NCI-H1105 (cell line): ENCODE measurements around the gene NONO.
"Not testable (repeated sequence)": the region's sequence is repeated elsewhere in the genome, so short reads cannot be mapped to it uniquely, and the experiment has no call there.

Experiments
- DNase-seq: peaks from one replicate; lab custom pipeline; 2025; lab: John Stamatoyannopoulos, UW

The NONO gene

GRCh38 chrX:71285929-71286328, 2.5 kb downstream of the NONO start:
- DNase-seq: no peak

DNA sequence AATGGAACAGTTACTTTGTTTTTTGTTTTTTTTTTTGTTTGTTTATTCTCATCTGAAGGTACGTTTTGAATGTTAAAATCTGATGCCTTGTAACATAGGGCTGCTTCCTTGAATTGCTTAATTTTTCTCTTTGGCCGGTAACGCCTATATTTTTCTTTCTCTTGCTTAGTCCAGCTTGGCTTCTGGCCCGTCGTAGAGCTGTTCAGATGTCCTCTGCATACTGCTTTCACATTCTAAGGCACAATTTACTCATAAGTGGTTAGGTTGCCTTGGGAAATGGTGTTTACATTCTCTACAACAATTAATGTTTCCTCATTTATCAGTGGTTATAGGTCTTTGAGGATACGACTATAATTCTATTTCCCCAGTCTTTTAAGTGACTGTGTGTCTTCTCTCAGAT, 7.9 kb downstream of the NONO start:
- DNase-seq: no peak

DNA sequence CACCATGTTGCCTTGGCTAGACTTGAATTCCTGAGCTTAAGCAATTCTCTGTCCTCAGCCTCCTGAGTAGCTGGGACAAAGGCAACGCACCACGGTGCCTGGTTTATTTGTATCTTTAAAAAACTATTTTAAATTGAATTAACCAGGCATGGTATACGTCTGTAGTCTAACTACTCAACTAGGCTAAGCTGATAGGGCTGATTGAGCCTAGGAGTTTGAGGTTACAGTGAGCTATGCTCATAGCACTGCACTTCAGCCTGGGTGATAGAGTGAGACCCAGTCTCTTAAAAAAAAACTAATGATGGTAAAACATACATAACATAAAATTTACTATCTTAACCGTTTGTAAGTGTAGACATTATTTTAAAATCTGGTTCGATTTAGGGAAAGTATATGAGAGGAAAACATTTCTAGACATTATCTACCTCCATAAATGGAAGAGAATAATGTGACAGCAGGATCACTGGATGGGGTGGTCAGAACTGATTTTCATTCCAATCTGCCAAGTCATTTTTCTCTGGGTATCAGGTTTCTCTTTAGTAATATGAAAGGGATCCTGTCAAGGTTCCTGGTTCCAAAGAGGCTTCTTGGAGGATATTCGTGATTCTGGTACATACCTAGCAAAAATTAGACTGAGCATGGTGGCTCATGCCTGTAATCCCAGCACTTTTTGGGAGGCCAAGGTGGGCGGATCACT, 9.4 kb downstream of the NONO start:
- DNase-seq: no peak

DNA sequence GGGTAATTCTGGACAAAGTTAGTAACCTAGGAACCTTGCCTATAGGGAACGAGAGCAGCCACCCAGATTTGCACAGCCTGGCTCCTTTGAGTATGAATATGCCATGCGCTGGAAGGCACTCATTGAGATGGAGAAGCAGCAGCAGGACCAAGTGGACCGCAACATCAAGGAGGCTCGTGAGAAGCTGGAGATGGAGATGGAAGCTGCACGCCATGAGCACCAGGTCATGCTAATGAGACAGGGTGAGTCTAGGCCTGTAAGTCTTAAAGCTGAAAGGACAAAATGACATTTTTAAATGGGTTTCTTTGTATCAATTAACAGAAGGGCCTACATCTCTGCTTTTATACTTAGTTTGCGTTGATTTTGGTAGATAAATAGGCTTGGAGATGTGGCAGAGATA, 13.4 kb downstream of the NONO start:
- no peak for DNase-seq

DNA sequence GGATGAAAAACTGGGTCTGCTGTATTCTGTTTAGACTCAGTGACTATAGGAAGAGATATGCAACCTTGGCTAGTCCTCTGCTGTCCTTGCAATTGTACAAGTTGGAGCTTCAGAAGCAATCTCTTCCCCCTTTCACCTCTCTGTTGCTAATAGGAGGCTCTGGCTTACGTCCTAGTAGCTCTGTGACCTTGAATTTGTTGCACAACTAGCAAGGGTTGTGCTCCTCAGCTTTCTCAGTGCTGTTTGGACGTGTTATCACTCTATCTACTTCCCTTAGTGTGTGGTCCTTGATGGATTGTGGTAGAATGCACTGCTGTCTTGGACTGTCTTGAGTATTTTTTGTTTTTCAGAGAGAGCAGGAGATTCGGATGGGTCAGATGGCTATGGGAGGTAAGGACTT, 14.7 kb downstream of the NONO start:
- DNase-seq: no peak

- not testable (repeated sequence) for DNase-seq
Observed at GRCh38 chrX:71300064-71300463, 16.6 kb downstream of the NONO start.

DNA sequence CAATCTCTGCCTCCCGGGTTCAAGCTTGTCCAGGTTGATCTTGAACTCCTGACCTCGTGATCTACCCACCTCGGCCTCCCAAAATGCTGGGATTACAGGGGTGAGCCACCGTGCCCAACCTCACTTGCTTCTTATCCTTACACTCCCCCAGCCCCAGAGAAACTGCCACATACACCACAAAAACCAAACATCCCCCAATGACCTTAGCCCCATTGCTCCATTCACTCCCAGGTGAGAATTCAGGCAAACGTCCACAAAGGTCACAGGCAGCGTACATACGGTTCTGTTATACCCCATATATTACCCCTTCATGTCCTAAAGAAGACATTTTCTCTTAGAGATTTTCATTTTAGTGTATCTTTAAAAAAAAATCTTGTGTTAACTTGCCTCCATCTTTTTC, 17.1 kb downstream of the NONO start:
- not testable (repeated sequence) for DNase-seq

GRCh38 chrX:71301195-71301924, 17.9 kb downstream of the NONO start, which contains the start of gene ITGB1BP2:
Gene ITGB1BP2, plus strand, starts transcription at chrX:71301750. Its CDS starts 57 bp downstream, at chrX:71301807.
- DNase-seq: no peak

- no peak for DNase-seq
Observed at GRCh38 chrX:71302461-71303213, 19.2 kb downstream of the NONO start.

GRCh38 chrX:71304561-71304960, 21.1 kb downstream of the NONO start:
- no peak for DNase-seq

- DNase-seq: no peak
Observed at GRCh38 chrX:71315917-71316316, 32.5 kb downstream of the NONO start.

DNA sequence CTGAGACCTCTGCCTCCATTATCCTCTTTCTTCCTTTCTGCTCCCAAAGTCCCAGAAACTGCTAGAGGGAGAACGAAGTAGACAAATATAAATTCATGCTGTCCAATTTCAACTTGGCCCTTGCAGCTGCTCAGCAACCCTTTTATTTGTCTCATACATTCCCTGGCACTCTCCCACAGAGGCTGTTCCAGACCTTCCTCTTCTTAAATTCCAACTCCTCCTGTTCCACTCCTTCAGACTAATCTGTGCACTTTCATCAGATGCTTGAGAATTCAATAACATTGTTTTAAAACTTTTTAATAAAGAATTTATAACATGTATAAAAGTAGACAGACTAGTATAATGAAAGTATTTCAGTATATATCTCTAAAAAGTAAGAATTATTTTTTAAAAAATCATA, 33.5 kb downstream of the NONO start:
- DNase-seq: not testable (repeated sequence)

DNA sequence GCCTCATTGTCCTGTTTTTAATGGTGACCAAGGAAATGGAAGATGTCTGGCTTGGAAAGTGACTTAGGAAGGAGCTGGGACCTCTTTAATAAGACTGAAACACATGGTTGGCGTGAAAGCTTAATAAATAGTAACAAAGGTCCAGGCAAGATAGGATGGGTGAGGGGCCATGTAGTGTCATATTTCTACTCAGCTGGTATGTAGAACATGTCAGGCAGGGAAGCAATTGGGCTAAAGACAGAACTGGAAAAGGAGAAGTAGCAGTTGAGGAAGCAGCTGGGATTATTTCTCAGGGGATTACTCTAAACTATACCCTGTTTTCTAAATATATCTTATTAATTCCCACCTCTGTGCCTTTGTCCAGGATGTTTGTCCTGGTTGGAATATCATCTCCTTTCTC, 36.7 kb downstream of the NONO start:
- no peak for DNase-seq

- DNase-seq: no peak
Observed at GRCh38 chrX:71321731-71322130, 38.3 kb downstream of the NONO start.

DNA sequence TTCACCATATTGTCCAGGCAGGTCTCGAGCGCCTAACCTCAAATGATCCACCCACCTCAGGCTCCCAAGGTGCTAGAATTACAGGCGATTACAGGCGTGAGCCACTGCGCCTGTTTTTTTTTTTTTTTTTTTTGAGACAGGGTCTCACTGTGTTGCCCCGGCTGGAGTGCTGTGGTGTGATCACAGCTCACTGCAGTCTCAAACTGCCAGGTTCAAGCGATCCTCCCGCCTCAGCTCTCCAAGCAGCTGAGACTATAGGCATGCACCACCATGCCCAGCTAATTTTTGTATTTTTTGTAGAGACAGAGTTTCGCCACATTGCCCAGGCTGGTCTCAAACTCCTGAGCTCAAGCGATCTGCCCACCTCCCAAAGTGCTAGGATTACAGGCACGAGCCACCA, 41.0 kb downstream of the NONO start:
- not testable (repeated sequence) for DNase-seq

GRCh38 chrX:71326394-71326793, 43.0 kb downstream of the NONO start:
- DNase-seq: no peak

GRCh38 chrX:71349151-71349665, 65.8 kb downstream of the NONO start:
- DNase-seq: not testable (repeated sequence)

DNA sequence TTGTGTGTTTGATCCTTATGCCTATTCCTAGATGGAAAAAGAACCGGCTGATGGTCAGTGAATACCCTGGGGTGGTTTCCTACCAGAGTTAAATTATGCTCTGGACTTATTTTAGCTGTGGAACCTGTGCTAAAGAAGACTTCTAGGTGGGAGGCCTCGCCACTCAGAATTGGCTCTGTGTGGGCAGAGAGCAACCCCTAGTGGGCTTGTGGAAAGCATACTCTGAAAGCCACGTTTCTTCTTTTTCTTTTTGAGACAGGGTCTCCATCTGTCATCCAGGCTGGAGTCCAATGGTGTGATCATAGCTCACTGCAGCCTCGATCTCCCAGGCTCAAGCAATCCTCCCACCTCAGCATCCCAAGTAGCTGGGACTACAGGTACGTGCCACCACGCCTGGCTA, 66.4 kb downstream of the NONO start:
- DNase-seq: not testable (repeated sequence)
